NCI-H2196 treated with DMSO at 0.1 percent for 48 hours (cell line): ENCODE measurements around the gene SZRD1.

Experiments used
- DNase-seq: peaks from one replicate; lab custom pipeline; 2025; ENCODE audit not compliant: unreplicated experiment; lab: John Stamatoyannopoulos, UW

The SZRD1 gene

DNA sequence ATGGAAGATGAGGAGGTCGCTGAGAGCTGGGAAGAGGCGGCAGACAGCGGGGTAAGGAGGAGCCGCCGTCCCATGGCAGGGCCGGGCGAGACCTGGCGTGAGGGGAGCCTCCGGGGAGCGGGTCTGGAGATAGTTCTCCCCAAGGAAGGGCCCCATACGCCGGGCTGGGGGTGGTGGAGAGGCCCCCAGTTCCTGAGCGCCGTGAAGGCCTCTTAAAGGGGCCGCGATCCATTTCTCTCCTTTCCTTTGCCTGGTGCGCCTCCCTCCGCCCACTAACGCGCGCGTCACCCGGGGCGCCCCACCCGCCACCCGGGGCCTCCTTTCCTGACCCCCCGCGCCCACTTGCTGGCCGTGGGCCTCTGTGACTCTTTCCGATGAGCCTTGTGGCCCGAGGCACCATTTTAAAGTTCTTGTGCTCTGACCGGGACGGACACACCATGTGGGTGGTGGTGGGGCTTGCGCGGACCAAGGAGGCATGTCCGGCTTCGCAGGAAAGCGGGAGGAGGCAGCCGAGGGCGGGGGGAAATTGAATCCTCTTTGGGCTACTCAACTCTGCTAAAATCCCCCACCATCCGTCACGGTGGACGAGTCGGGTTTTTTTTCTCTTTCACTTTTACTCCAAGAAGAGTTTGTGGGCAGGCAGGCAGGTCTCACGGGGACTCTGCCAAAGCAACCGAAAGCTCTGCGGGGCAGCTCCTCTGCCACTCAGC, 371 bp downstream of the SZRD1 start:
- peak; percentile 65 for DNase-seq

DNA sequence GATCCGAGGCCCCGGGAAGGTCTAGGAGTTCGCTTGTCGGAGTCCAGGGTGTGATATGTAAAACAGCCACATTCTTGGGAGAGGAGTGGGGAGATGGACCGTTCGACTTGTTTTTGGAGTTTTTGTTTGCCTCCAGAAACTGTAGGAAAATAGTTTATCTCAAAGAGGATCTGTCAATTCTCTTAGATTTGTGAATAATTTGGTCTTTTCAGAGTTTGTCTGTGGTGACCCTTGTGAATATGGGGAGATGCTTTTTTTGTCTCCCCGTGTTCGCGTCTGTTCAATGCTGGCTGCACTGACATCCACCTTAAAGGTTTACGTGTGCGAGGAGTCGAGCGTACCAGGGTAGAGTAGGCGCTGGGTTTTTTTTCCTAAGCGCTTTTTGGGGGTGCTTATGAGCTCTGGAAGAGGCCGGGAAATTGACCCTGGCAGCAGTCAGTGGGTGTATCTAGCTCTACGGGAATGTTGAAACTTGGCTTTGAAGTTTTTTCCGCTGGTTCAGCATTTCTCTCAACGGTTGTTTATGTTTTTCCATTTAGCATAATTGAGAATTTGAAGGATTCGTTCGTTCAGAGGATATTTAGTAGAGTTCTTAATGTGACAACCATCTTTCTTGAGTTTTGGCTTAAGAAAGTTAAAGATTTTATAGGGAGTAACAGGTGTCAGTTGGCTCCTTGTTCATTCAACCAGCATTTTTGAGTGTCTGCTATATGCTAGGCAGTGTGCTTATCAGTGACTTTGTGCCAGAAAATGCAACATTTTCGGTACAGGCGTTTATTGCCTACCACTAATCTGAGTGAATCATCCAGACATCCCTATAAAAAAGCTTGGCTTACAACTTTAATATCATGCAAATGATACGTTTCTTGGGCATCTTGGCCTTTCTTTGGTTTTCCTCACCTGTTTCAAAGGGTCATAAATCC, 1.2 kb downstream of the SZRD1 start:
- DNase-seq = no peak

DNA sequence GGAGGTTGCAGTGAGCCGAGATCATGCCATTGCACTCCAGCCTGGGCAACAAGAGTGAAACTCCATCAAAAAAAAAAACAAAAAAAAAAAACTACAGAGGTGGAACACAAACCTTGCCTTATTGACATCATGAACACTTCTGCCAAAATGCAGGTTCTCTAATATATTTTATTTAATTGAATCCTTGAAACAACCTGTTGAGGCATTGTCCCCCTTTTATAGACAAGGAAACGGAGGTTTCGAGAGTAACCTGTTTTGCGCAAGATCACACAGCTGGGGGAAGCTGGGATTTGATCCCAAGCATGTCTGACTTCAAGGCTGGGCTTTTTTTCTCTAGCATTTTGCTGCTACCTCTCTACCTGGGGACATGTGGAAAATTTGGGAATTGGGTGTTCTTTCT, 2.8 kb downstream of the SZRD1 start:
- DNase-seq = no peak

DNA sequence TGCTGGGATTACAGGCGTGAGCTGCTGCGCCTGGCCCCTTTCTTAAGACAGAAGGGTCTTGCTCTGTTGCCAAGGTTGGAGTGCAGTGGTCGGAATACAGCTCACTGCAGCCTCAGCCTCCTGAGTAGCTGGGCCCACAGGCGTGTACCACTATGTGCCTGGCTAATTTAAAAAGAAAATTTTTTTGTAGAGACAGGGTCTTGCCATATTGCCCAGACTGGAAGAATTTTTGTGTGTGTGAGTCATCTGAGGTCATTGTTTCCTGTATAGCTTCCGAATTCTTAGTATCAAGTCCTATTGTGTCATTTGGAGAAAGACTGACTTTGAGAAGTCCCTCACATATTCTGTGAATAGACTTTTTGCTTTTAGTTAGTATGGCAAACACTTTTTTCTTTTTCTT, 4.7 kb downstream of the SZRD1 start:
- no peak for DNase-seq

DNA sequence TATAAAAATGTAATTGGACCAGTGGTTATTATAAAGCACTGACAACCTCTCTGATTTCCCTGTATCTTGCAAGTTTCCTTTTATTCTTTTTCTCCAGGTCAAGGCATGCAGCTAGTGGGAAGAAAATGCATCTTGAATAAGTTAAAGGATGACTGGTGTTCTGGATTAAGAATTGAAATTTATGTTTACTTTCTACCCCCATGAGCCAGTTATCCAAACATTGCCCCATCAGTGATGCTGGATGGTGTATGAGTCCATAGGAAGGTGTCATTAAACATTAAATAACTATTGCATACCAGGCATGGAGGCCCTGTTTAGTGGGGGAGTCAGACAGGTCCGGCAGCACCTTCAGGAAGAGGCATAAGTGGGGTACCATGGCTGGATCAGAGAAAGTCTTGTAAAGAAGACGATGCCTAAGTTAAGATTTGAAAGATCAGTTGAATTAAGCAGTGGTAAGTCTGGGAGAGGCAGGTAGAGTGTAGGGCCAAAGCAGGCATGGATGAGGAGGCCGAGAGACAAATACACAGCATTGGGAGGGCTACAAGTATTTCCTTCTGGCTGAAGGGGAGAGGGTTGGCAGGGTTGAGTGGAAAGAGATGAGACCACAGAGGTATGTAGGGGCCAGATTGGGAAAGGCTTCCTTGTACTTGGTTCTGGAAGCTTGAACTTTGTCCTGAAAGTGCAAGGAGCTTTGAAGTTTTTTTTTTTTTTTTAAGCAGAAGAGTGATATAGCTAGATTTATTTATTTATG, 5.7 kb downstream of the SZRD1 start:
- no peak for DNase-seq

DNA sequence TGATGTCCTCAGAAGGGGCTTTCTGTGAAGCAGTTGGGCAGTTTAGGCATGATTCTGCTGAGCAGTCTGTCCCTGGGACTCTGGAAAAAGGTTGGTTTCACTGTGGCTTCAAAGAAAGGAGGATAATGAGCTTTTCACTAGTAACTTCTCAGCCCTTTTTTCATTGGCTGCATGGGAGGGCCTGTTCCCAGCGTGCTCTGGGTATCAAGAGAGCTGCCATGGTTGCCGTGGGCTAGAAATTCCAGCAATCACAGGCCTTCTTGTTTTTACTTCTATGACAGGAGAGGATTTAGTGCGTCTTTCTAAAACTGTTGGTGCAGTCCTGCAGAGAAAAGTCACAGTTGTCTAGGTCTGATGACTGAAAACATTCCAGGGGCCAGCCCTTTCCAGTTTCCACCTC, 7.2 kb downstream of the SZRD1 start:
- DNase-seq = no peak

DNA sequence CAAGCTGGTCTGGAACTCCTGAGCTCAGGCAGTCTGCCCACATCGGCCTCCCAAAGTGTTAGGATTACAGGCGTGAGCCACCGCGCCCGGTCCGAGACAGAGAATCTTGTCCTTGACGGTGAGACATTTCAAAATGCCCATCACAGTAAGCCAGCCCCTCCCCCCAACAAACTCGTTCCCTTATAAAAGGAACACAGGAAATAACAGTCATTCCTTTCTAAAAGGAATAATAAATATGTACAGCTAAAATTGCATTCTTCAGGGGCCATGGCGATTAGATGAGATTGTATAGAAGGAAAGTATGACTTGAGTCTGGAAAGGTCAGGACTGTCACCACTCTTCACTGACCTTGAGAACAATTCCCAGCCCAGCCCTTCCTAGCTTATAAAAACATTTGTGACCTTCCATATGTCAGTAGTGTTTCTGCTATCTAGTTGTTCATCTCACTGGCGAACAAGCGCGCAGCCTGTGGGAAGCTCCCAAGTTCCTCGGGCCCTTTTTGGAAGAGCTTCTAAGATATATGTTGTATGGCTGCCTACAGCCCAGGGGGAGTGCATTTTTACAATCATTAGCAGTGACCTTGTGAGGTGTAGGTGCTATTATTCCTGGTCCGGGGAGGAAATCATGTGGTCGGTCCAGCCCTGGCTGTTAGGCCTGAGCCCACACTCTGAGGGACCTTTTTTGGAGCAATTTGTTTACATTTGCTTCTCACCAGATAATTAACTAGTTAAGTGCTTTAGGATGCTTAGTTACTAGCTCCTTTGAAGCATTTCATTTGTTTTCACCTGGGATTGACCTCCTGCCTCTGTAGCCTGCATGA, 8.7 kb downstream of the SZRD1 start:
- DNase-seq = no peak

DNA sequence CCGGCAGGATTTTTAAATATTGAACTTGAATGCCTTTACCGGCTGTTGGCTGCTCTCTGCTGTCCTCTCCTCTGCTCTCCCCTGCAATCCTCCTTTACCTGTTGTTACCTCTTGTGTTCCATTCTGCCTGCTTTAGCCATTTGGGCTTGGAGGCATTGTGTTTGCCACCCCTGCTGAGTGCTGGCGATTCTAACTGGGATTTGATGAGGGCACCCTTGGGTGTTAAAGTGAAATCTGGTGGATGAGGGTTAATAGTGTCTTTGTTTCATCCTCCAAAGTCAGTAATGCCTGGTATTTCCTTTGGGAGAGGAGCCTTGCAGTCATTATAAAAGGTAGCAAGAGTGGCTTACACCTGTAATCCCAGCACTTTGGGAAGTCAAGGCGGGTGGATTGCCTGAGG, 9.9 kb downstream of the SZRD1 start:
- no peak for DNase-seq

DNA sequence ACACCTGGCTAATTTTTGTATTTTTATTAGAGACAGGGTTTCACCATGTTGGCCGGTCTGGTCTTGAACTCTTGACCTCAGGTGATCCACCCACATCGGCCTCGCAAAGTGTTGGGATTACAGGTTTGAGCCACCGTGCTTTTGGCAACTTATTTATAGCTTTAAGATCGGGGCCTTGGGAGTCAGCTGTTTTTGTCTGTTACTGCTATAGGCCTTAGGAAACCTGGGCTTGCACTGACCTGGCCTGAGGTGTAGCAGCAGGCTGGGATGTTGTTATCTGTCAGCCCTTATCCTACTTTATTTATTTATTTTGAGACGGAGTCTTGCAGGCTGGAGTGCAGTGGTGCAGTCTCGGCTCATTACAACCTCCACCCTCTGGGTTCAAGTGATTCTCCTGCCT, 11.4 kb downstream of the SZRD1 start:
- no peak for DNase-seq

DNA sequence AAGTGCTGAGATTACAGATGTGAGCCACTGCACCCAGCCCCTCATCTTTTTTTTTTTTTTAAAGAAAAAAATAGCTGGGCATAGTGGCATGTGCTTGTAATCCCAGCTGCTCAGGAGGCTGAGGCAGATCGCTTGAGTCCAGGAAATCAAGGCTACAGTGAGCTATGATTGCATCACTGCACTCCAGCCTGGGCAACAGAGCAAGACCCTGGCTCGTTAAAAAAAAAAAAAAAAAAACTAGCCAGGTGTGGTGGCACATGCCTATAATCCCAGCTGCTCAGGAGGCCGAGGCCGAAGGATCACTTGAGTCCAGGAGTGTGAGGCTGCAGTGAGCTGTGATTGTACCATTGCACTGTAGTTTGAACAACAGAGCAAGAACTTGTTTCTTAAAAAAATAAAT, 13.8 kb downstream of the SZRD1 start:
- no peak for DNase-seq

DNA sequence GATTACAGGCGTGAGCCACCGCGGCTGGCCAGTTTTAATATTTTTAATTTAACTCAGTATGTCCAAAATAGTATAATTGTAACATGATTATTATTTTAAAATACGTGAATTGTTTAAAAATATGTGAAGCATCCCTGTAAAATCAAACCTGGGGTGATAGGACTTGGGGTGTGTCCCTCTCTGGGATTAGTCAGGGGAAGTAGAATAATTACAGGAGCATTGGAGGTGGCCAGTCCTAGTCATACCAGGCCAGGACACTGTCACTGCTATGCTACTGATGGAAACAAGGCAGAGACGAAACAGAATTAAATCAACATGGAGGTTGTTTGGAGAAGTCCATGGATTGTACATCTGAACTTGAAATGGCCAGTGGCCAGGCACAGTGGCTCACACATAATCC, 16.8 kb downstream of the SZRD1 start:
- DNase-seq = no peak

DNA sequence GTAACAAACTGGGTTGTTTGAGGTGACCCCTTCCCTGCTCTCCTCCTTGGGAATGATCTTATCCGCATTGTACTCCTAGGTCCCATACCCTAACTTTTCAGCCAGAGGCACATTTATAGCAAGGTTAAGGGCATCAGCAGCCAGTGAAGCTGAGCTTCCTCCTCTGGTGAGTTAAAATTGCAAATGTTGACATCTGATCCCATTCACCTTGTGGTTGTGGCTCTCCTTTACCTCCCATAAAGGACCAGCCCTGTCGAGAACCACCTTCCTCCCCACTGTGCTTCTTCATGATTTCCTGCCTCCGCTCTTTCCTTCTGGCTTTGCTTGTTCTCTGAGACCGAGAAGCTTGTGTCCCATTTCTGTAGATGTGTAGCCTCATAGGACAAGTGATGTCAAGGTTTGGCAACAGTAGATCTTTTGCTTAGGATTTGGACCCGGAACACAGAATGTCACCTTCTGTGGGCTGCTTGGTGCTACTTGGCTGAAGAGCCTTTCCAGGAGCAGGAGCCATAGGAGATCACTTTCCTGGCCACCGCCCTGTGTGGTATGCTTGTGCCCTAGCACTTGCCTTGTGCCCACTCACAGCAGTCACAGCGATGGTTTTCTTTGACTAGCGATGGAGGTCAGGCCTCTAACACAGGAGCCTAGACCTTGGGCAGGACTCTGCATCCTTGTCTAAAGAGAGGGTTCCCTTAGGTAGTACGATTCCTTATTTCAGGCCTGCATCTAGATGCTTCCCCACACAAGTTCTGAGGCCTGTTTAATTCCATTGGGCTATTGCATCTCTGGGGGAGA, 18.8 kb downstream of the SZRD1 start:
- no peak for DNase-seq

DNA sequence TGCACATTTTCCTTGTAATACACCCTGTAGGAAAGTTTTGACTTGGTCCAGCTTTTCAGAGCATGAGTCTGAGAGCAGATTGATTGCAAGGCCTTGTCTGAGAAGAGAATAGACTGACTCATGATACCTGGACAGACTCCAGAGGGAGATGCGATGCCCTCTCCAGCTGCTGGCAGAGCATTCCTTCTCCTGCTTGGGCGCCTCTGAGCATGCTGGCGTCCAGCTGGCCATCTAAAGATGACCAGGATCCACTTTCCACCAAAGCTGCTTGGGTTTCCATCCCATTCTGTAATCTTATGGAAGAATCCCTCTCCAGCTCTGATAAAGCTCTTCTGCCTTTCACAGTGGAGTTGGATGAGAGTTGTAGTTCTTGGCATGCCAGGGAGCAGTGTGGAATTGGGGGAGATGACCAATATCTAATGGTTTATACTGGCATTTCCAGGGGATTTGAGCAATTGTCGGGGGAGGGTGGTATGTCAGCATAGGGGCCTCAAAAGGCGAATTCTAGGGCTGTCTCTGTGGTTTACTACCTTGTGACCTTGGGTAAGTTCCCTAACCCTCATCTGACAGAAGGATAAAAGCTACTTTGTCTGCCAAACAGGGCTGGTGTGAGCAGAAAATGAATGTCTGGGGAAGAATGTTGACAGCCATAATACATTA, 19.5 kb downstream of the SZRD1 start:
- peak; percentile 70 for DNase-seq

DNA sequence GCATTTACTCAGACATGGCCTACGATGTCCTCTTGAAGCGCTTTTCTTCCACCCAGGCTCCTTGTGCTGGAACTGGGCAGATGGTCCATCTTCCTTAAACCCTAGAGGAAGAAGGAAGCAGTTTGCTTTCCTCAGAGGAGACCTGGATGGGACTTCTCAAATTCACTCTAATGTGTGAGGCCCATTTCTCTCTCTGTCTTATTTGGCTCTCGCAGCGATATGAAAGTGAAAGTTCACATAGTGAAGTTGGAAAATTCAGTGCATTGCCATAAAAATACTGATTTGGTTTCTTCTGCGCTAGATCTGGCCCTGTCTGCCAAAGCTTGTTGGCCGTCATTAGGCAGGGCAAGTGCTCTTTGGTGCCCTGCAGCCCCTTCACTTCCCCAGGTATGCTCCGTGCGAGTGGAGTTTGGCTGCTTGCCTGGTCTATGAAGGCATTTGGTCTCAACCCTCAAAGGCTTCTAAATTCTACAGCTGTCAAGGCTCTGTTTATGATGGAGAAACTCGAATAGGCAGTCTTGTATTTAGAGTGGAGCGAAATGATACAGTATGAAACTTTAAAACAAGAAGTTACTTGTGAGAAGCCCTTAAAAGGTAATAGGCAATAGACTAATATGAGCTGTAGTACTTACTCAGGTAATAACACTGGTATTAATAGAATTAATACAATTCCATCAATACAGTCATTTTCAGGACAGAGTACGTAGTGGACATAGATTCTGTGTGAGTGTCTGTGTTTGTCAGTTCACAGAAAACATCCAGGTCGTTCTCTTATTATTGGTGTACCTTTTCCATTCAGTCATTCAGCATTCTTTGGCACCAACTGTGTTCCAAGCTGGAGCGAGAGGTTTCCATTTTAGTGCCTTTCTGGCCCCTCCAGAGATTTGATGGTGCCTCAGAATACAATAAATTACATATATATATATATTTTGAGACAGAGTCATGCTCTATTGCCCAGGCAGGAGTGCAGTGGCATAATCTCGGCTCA, 20.5 kb downstream of the SZRD1 start:
- DNase-seq = peak; percentile 38

DNA sequence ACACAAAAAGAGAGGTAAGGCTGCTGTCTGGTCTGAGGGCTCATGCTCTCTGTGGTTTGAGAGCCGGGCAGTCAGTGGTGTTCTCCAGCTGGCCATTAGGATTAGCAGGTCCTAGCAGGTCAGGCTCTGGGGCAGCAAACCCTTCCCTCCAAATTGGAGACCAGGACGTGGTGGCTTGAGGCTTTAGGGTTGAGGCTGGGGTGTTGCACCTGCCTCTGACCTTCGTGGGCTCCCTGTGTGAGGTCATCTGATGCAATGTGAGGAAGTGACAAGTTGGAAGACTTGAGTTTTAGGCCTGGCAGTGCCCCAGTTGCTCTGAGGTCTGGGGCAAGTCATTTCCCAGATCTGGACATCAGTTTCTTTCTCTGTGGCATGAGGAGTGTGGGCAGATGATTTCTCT, 24.4 kb downstream of the SZRD1 start:
- no peak for DNase-seq

DNA sequence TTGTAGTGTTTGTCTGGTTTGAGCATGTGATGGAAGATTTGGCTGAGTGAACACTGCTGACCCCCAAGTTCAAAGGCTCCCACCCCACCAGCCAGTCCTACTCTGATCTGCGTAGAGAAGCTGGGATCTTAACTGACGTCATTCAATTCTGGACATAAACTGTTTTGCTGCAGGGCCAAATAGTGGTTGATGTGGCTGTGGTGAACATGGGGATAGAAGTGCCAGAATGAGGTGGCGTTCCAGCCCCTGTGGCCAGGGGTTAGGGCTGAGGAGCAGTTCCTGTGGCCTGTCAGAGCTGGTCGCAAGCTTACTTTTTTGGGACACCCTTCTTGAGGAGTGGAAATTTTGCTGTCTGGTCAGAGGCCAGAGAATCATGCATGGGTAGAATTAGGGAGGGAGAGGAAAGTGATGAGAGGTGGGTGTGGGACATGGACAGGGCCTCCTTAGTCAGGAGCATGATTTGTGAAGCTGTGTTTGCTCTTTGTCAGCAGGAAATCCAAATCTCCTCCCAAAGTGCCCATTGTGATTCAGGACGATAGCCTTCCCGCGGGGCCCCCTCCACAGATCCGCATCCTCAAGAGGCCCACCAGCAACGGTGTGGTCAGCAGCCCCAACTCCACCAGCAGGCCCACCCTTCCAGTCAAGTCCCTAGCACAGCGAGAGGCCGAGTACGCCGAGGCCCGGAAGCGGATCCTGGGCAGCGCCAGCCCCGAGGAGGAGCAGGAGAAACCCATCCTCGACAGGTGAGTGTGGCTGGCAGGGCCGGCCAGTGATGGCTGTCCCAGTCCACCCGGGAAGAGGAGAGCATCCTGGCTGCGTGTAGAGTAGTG, 25.9 kb downstream of the SZRD1 start:
- DNase-seq = no peak
